GM21360 (cell line): ENCODE data around the gene FLT1.

Experiments
- ATAC-seq: cut with Tn5 transposase; IDR thresholded peaks from one replicate; pipeline ENCODE4 v1.9.1; 2021; ENCODE audit warnings: mild to moderate bottlenecking, moderate library complexity; ENCODE audit not compliant: unreplicated experiment

Gene FLT1

DNA sequence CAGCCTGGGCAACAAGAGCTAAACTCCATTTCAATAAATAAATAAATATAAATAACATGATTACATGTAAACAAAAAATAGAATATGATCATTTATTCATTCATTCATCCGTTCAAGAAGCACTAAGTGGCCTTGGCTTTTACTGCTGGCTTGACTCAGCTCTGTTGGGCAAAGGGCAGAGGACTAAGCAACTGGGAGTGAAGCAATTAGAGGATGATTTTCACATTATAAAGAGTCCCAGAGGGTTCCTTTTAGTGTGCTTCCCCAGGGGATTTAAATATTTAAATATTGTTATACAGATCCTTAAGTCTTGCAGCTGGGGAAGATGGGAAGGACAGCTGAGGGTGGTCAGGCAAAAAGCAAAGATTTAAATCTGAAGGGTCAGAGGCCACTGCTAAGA, 34.9 kb upstream of the FLT1 start:
- ATAC-seq: no peak

DNA sequence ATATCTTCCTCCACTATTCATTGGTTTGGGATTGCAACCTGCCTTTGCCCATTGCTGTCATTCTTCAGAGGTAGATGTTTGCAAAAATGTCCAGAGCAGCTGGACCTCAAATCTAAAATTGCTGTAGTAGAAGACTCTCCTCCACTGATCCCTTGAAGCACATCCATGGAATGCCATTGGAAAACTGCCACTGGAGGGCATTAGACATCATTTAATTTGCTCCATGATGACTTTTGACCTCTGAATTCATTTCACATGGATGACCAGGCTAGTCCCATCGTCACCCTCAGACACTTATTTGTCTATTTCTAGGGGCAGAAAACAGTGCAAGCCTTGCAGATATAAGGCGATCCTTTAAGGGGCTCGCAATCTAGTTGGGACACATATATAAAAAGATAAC, 33.9 kb upstream of the FLT1 start:
- no peak for ATAC-seq

DNA sequence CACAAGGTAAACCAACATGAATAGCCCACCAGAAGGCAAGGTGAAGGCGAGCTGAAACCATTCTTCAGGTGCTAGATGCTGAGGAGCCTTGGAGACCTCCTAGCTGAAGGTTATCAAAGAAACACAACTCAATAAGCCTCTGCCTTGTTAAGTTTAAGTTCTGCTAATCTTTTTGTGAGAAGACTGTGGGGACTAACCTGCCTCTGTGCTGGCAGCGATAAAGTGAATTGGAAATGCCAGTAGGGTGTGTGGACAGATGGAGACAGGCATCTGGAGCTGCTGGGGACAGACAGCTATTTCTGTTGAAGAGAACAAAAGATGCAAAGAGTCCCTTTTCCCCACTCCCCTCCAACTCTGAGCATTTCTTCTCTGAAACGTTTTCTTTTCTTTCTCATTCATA, 33.5 kb upstream of the FLT1 start:
- ATAC-seq: no peak

GRCh38 chr13:28527629-28528028, 32.7 kb upstream of the FLT1 start:
- ATAC-seq: no peak

GRCh38 chr13:28526876-28527275, 31.9 kb upstream of the FLT1 start:
- no peak for ATAC-seq

GRCh38 chr13:28522871-28523270, 27.9 kb upstream of the FLT1 start:
- no peak for ATAC-seq

DNA sequence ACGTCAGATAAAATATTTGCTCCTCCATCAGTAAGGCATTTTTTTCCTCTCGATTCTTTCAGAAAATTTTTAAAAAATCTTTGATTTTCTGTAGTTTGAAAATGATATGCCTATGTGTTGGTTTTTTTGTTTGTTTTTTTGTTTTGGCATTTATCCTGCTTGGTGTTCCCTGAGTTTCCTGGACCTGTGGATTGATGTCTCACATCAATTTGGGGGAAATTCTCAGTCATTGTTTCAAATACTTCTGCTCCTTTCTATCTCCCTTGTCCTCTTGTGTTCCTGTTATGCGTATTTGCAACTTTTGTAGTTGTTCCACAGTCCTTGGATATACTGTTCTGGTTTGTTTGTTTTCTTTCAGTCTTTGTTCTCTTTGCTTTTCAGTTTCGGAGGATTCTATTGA, 18.8 kb upstream of the FLT1 start:
- ATAC-seq: no peak

- no peak for ATAC-seq
Measured at GRCh38 chr13:28510542-28510941, 15.6 kb upstream of the FLT1 start.

GRCh38 chr13:28510066-28510465, 15.1 kb upstream of the FLT1 start:
- ATAC-seq: no peak

DNA sequence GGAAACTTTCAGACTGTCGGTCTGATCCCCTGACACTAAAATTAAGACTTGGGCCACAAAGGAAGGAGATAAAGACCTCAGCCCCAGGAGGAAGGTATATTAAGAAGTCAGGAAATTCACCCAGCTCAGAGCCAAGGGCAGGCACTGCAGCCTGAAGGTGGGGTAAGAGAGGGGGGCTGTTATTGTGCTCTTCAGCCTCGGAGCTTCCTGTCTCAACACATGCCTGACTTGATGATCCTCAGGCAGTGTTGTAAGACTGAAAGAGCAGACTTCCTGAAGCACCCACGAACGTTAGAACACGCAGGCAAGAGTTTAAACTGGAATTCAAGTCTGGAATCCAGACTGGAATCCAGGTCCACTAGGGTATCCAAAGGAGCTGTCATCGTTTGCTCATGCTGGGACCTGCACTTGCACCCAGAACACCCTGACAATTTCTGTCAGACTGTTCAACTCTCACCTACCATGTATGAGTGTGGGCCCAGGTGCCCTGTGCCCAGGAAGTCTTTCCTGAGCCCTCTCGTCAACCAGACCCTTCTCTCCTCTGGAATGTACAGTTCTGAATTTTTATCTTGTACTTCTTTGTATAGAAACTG, 10.7 kb upstream of the FLT1 start:
- no peak for ATAC-seq

DNA sequence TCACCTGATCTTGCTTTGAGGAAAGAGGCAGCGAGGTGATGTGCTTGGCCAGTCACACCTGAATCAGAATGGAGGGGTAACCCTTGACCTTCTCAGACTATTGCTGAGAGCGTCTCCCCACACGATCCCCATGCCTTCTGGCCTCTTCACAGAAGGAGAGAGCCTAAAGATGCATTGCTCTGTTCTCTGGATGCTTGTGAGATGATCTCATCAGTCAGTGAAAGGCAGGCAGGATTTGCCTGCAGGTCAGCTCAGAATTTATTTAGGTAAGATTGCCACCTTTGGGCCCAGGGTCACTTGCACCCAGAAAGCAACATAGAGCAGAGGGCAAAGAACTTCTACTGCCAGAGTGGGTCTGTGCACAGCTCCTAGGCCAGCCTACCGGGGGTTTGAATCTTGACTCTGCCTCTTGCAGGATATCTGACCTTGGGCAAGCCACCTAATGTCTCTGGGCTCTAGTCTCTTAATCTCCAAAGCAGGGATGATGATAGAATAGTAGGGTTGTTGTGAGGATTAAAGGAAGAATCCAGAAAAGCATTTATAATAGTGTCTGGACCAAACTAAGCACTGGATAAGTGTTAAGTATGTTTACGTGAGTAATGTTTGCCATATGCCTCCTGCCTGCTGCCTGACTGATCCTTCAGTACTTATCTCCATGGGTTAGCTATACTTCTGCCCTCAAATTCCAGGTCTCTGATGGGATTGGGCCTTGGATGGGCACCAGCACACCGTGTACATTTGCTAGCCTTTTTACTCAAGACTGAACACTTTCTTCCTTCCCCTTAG, 8.4 kb upstream of the FLT1 start:
- ATAC-seq: no peak

GRCh38 chr13:28501547-28501946, 6.6 kb upstream of the FLT1 start:
- ATAC-seq: no peak

DNA sequence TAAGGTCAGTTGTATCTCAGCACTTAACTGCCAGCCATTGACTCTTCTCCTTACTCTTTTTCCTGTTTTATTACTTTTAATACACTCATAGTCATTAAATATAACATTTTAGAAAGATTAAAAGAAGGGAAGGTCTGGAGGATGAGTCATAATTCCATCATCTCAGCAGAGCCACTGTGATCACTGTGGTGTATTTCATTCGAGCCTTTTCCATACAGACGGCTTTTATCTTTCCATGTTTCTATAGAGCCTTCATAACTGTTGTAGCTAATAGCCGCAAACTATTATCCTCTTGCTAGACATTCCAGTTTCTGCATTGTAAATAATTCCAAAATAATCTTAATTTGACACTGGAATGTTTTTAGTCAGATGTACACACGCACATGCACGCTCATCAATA, 4.7 kb upstream of the FLT1 start:
- no peak for ATAC-seq

GRCh38 chr13:28498481-28499115, 3.7 kb upstream of the FLT1 start:
- no peak for ATAC-seq

- ATAC-seq: no peak
Measured at GRCh38 chr13:28497143-28497876, 2.4 kb upstream of the FLT1 start.

GRCh38 chr13:28496188-28496564, 1.2 kb upstream of the FLT1 start:
- ATAC-seq: no peak

- ATAC-seq: no peak
Measured at GRCh38 chr13:28495538-28496187, 735 bp upstream of the FLT1 start.

DNA sequence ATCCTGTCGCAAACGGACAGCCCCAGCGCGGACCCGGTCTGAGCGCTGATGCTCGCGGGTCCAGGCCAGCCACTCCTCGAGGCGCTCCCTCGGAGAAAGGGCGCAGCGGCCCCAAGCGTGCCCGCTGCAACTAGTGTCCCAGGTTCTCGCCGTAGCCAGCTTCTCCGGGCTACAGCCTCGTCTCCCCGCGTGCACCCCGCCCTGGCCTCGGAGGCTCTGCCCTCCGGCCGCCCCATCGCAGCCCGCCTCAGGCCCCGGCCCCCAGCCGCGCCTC, 487 bp downstream of the FLT1 start:
- no peak for ATAC-seq

GRCh38 chr13:28493740-28494503, 1.0 kb downstream of the FLT1 start:
- ATAC-seq: no peak

GRCh38 chr13:28492569-28493367, 2.2 kb downstream of the FLT1 start:
- ATAC-seq: no peak
